K562 (cell line): ENCODE results near the gene CERS1.

Source experiments
- ARHGAP35 ChIP-seq: fragments of 450-650 bp; IDR thresholded peaks from 2 replicates; pipeline ENCODE4 v1.6.1; 2018; ENCODE audit not compliant: partially characterized antibody
- EZH2 ChIP-seq: IDR thresholded peaks from 2 replicates; pipeline ENCODE4 v1.6.1; 2012; ENCODE audit warnings: low read depth, mild to moderate bottlenecking, inconsistent platforms, low read length, borderline replicate concordance

GRCh38 chr19:18893587-18894253 is 2.2 kb downstream of the CERS1 start:
- no peak for TF ChIP-seq ARHGAP35
- TF ChIP-seq EZH2, result no peak
